ENCODE measurements around the gene ARL5B.
"Not testable (repeated sequence)": the region's sequence is repeated elsewhere in the genome, so short reads cannot be mapped to it uniquely, and the experiment has no call there.

ARL5B gene, protein sequence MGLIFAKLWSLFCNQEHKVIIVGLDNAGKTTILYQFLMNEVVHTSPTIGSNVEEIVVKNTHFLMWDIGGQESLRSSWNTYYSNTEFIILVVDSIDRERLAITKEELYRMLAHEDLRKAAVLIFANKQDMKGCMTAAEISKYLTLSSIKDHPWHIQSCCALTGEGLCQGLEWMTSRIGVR

DNA sequence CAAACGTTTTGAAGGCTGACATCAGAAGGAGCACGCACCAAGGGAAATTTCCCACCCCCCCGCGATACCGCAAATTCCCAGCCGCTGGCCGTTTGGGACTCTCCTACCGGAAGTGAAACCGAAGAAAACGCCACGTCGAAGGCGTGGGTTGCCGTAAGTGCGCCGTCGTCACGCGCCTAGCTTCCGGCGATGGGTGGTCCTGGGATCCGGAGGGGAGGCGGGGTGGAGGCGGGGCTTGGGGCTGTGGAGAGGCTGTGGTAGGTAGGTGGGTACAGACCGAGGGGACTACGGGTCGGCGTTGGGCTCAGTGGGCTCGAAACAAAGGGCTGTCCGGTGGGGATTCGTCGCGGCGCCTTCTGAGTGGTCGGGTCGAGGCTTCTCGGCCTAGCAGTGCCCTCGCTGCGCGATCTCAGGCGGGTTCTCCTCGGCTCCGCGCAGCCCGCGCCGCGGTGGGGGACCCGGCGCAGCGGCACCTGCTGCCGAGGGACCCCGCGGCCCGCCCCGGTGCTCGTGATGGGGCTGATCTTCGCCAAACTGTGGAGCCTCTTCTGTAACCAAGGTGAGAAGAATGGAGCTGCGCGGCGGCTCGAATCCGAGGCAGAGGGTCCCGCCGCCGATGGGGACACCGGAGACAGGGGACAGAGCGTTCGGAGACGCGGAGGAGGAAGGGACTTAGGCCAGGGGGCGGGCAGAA, at the start of gene ARL5B:
ARL5B (plus strand) TSS at position 307 of the 694 bp plus-strand sequence; CDS start at position 514, 207 bp downstream.
- peak; percentile 97 for DNase-seq

DNA sequence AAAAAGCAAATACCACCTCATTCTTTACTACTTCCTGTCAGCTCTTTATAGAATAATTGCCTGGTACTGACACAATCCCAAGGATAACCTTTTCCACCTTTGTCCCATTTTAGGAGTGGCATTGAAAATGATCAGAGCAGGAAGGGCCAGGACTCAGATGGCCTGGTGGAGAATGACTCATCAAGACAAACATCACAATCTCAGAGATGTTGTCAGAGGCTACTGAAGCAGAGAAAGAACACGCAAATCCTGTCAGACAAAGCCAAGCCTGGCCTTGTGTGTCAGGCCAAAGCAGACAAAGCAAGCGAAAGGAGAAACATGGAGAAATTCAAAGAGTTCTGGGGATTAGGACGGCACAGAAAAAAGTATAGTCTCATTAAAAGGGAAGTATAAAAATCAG, 48.7 kb upstream of the ARL5B start:
- DNase-seq, result no peak

DNA sequence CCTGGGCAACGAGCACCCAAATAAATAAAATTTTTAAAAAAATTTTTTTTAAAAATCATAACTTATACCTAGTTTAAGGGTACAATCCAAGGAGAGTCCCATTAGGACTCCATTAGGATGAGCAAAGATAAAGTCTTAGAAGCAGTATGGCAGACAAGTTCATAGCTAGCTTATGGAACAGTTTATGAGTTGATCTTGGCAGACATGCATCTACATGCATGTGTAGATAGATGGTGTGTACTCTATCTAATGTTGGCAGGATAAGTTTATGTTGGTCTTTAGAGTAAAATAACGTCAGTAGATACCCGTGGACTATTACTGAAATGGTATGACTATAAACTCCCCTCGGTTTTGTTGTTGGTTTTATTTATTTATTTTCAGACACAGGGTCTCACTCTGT, 48.1 kb upstream of the ARL5B start:
- no peak for DNase-seq

GRCh38 chr10:18615618-18616017, 43.6 kb upstream of the ARL5B start:
- DNase-seq, result no peak

DNA sequence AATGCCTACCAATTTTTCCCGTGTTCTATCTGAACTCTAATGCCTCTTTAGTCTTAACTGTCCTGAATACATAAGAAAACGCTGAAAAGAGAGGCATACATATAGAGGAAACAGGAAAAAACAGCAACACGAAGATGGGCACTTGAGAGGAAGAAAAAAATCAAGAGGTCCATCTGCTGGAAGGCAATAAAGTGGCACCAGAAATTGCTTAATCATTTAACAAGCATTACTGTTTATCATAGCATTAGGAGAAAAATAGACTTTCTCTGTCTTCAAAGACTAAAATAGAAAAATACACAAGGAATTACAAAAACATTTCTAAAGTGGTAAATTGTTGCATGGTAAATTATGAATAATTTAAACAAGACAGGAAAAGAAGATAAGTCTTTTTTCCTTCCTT, 42.9 kb upstream of the ARL5B start:
- DNase-seq, result no peak

DNA sequence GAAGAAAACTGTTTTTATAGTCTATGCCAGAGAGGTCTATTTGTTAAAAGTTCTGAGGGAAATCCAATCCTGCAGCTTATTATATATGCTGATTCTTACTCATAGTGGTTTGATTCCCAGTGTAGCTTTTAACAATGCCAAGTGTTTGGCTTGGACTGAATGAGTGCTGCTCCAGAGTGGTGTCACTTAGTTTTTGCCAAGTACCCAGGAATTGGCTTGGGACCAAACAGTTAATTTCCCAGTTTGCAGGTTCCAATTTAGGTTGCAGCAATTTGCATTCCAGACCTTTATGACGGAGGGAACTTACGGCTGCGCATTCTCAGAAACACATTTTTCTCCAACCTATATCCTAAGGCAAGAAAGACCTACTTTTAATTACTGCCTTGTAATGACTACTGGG, 40.2 kb upstream of the ARL5B start:
- DNase-seq, result no peak

GRCh38 chr10:18620856-18621255, 38.4 kb upstream of the ARL5B start:
- DNase-seq, result no peak

GRCh38 chr10:18623671-18624070, 35.6 kb upstream of the ARL5B start:
- DNase-seq, result not testable (repeated sequence)

DNA sequence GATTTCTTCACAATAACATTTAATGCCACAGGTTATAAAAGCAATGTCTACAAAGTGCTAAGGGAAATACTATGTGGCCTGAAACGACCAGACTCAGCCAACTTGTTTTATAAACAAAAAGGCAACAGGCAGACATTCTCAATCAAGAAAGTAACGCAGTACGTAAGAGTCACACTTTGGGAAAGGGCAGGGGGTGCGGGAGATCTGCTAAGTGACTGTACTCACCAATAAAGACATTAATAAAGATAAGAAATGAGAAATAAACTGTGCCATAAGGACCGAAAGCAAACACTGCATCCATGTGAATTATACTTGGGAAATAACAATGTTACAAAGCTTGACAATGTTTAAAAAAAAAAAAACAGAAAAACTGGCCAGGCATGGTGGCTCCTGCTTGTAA, 33.3 kb upstream of the ARL5B start:
- no peak for DNase-seq

DNA sequence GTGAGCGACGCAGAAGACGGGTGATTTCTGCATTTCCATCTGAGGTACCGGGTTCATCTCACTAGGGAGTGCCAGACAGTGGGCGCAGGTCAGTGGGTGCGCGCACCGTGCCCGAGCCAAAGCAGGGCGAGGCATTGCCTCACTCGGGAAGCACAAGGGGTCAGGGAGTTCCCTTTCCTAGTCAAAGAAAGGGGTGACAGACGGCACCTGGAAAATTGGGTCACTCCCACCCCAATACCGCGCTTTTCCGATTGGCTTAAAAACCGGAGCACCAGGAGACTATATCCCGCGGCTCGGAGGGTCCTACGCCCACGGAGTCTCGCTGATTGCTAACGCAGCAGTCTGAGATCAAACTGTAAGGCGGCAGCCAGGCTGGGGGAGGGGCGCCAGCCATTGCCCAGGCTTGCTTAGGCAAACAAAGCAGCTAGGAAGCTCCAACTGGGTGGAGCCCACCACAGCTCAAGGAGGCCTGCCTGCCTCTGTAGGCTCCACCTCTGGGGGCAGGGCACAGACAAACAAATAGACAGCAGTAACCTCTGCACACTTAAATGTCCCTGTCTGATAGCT, 31.7 kb upstream of the ARL5B start:
- DNase-seq, result peak; percentile 76

- DNase-seq, result not testable (repeated sequence)
Measured at GRCh38 chr10:18632500-18632899, 26.7 kb upstream of the ARL5B start.

DNA sequence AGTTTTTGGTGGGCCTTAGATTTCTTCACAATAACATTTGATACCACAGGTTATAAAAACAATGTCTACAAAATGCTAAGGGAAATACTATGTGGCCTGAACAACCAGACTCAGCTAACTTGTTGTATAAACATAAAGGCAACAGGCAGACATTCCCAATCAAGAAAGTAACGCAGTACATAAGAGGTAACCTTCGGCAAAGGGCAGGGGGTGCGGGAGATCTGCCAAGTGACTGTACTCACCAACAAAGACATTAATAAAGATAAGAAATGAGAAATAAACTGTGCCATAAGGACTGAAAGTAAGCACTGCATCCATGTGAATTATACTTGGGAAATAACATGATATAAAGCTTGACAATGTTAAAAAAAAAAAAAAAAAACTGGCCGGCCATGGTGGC, 23.2 kb upstream of the ARL5B start:
- DNase-seq, result no peak

GRCh38 chr10:18637400-18637799, 21.8 kb upstream of the ARL5B start:
- not testable (repeated sequence) for DNase-seq

DNA sequence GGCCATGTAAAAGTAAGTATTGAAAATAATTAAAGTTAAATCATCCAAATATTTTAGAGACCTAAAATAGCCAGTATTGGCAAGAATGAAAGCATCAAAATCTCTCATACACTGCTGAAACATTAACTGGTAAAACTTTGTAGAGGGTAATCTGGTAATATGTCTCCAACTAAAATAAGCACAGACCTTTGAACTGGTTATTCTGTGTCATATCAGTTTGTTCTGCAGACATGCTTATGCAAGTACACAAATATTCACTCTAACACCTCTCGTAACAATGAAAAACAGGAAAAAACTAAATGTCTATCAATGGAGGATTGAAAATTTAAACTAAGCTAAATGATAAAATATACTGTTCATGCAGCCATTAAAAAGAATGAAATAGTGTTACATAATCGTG, 19.5 kb upstream of the ARL5B start:
- DNase-seq, result not testable (repeated sequence)

DNA sequence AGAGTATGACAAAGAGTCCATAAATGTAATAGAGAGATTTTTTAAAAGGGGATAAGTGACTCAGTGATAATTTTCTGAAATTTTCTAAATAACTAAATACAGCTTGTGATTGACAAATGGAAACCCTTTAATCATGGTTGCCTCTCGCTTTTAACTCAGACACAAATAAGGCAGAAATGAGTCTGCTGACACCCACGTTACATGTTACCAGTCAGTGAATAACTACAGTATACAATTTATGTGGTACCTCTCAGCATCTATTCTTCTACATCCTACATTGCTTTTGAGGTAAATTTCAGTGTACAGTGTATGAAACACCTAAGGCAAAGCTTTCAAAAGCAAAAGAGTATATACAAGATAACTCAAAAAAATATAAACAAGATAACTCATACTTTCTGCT, 12.1 kb upstream of the ARL5B start:
- no peak for DNase-seq

- DNase-seq, result no peak
Measured at GRCh38 chr10:18647945-18648344, 11.3 kb upstream of the ARL5B start.

GRCh38 chr10:18649364-18649959, 9.8 kb upstream of the ARL5B start:
- DNase-seq, result no peak

DNA sequence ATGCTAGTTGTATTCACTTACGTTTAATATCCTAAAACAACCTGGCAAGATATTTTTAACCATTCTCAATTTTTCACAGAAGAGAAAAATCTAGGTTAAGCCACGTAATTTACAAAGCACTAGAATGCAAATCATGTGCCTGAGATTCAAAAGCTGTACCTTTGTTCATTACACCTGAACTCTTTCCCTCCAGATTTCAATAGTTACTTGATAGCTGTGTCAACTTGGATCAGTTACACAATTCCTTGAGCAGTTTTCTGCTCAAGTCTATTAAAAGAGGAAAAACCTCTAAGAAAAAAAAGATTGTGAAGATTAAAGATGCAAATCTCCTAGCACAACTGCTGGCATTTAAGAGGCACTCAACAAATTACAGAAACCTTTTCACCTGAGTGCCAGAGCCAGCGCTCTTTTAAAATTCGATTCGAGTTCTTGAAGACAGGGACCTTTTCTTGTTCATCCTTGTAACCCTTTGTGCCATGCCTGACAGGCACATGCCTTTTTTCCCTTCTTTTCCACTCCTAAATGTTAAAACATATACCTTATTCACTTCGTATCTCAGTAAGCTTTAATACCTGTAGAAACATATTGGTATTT, 8.7 kb upstream of the ARL5B start:
- no peak for DNase-seq

GRCh38 chr10:18651324-18652007, 7.8 kb upstream of the ARL5B start, which contains the start of gene NSUN6:
Gene NSUN6 (minus strand): TSS chr10:18651587. CDS start chr10:18651203, 384 bp downstream.
- DNase-seq, result peak; percentile 95

DNA sequence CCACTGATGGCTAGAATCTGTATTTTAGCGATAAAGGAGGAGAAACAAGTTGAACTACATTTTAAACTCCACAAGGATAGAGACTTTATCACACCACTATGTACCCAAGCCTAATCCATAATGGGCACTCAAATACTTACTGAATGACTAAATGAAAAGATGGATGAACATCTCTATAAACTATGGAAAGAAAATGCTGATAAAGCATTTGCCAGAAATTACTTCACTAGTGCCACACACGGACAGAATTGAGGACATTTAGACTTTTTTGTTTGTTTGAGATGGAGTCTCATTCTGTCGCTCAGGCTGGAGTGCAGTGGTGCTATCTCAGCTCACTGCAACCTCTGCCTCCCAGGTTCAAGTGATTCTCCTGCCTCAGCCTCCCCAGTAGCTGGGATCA, 6.1 kb upstream of the ARL5B start:
- no peak for DNase-seq

- no peak for DNase-seq
Measured at GRCh38 chr10:18656724-18657123, 2.5 kb upstream of the ARL5B start.

DNA sequence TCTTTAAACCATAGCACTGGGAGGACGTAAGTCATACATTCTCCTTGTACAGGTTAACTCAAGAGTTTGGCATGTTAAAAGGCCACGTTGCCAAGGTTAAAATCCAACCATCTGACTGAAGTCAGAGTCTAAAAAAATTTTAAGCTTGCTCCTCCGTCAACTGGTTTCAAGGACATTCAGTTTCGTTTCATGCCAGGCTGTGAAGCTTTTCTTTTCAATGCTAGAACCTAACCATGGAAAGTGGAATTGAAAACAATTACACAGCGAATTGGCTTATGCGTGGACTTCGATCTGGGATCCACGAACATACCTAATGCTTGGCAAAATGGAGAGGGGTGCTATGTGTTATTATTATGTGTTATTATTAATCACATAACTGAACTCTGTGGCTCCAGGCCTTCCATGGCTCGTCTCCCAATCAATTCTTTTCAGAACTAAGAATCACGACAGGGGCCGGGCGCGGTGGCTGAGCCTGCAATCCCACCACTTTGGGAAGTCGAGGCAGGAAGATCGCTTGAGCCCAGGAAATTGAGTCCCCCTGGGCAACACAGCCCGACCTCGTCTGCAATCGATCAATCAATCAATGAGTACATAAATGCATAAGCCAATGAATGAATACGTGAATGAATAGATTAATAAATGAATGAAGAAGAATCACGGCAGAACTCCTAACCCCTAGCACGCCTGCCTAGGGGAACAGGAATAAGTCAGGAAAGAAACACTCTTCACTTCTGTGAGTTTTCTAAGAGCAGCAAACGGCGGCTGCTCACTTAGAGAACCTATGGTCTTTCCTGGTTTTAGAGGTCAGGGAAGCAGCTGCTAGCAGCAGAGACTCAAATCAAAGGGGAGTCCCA, 733 bp upstream of the ARL5B start:
- DNase-seq, result peak; percentile 7

All from activated CD4-positive, alpha-beta T cell treated with anti-CD3 and anti-CD28 coated beads for 48 hours (primary cell).